Activated CD4-positive, alpha-beta memory T cell treated with anti-CD3 and anti-CD28 coated beads, Interleukin-2, amount 10 ng/mL, durations not matched to agents 7 days and 5 days (primary cell): ENCODE data around the gene ZNF136. TPM values are rescaled to one million over a fixed set of nuclear protein-coding genes. Genes with fewer than 3 reads are reported as not detected.
A peak's percentile ranks its signal among the peaks of the same experiment; 100 is the strongest.

ENCODE experiments used
- CTCF ChIA-PET: fragments of 350-600 bp; sonication (Branson Sonifier 250); formaldehyde crosslinking; loops from one replicate; lab custom pipeline; 2021; ENCODE audit warnings: antibody characterized with exemption, inconsistent platforms; lab: Charles Lee
- POLR2A ChIA-PET: fragments of 350-600 bp; sonication (Branson Sonifier 250); formaldehyde crosslinking; loops from one replicate; lab custom pipeline; 2021; ENCODE audit warnings: antibody characterized with exemption; lab: Charles Lee
- DNase-seq: peaks from one replicate; pipeline ENCODE4 v3.0.0-alpha.2; 2020
- H3K27ac Mint-ChIP-seq: one replicate; pipeline ENCODE4 v1.8.0; 2021; ENCODE audit warnings: mild to moderate bottlenecking, mixed read lengths
- H3K27me3 Mint-ChIP-seq: one replicate; pipeline ENCODE4 v1.8.0; 2021; ENCODE audit warnings: mixed read lengths
- H3K36me3 Mint-ChIP-seq: one replicate; pipeline ENCODE4 v1.8.0; 2021; ENCODE audit warnings: low read depth, mixed read lengths
- H3K4me1 Mint-ChIP-seq: one replicate; pipeline ENCODE4 v1.8.0; 2021; ENCODE audit warnings: mixed read lengths
- H3K4me3 Mint-ChIP-seq: one replicate; pipeline ENCODE4 v1.8.0; 2021; ENCODE audit warnings: mild to moderate bottlenecking, mixed read lengths
- H3K9me3 Mint-ChIP-seq: one replicate; pipeline ENCODE4 v1.8.0; 2021; ENCODE audit warnings: mixed read lengths
- total RNA-seq, 2 experiments: library from RNA; stranded (reverse); gene quantifications; one replicate each; pipeline ENCODE4 v1.2.3, GENCODE V29; 2021

The ZNF136 gene
- 10 to 100 TPM; 11.0 TPM for total RNA-seq

- Mint-ChIP-seq H3K9me3 (peaks cover 12% of the 10 kb centered on the region), H3K27me3 (no peaks in the 10 kb centered on the region), H3K4me3 (peak within 1 kb of the TSS; percentile 90), H3K4me1 (peaks cover 33% of the 10 kb centered on the region), H3K27ac (peak within 1 kb of the TSS; percentile 90), H3K36me3 (peaks cover 40% of the 10 kb centered on the region)
- DNase-seq, result peak; percentile 96
- ChIA-PET CTCF (interaction anchor here (0.6 to 1.5 kb wide), 9 partner anchors 20 to 365 kb away, joined by 3 to 12 read pairs (median 3); partner anchors contain the start of genes ZNF20, ZNF491 and ZNF563), POLR2A (interaction anchor here (0.6 to 2.5 kb wide), 16 partner anchors 9 to 574 kb away, joined by 3 to 15 read pairs (median 3); partner anchors contain the start of genes GET3, ZNF20, ZNF440 and ZNF442)
These were observed at the start of gene ZNF136 for GRCh38 chr19:12162882-12163806. TSS of gene ZNF136 (plus strand) at chr19:12163096. CDS start at chr19:12163204, 108 bp downstream.

DNA sequence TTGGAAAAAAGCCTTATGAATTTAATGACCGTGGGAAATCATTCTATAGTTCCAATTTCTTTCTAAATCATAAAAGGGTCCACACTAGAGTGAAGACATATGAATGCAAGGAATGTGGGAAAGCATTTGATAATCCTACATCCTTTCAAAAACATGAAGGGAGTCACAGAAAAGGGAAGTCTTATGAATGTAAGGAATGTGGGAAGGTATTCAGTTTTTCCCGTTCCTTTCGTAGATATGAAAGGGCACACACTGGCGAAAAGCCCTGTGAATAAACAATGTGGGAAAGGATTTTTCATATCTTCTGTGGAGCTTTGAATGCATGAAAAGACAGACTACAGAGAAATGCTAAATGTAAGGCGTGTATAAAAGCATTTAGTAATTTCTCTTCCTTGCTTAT lies 49.8 kb upstream of the ZNF136 start:
- Mint-ChIP-seq H3K27me3 (no peaks in the 10 kb centered on the region), H3K4me3 (no peak overlapping the region), H3K27ac (no peak overlapping the region), H3K4me1 (no peaks in the 10 kb centered on the region), H3K9me3 (peaks cover 49% of the 10 kb centered on the region), H3K36me3 (peaks cover 38% of the 10 kb centered on the region)
- ChIA-PET POLR2A (no interaction called here), CTCF (no interaction called here)
- no peak for DNase-seq

- Mint-ChIP-seq H3K36me3 (peaks cover 13% of the 10 kb centered on the region), H3K4me1 (no peaks in the 10 kb centered on the region), H3K4me3 (no peak overlapping the region), H3K9me3 (peaks cover 31% of the 10 kb centered on the region), H3K27me3 (no peaks in the 10 kb centered on the region), H3K27ac (no peak overlapping the region)
- no peak for DNase-seq
- POLR2A ChIA-PET, result no interaction called here
- CTCF ChIA-PET, result no interaction called here
These were observed 45.5 kb upstream of the ZNF136 start for GRCh38 chr19:12117201-12117970.

DNA sequence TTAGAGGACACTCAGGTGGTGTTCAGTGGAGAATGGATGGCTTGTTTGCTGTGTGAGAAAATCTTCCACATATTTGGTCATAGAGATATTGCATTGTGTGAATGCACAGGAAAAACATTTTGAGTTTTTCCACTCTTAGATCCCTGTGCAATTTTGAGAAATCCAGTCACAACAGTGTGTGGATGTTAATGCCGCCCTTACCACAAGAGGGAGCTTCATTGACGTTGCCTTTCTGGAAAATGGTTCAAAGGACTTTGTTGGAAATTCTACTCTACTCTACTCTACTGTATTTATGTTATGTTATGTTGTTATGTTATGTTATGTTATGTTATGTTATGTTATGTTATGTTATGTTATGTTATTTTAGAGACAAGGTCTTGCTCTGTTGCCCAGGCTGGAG lies 36.2 kb upstream of the ZNF136 start:
- DNase-seq, result no peak
- Mint-ChIP-seq H3K4me1 (no peaks in the 10 kb centered on the region), H3K27ac (no peak overlapping the region), H3K4me3 (no peak overlapping the region), H3K9me3 (peaks cover 37% of the 10 kb centered on the region), H3K27me3 (no peaks in the 10 kb centered on the region), H3K36me3 (peaks cover 11% of the 10 kb centered on the region)
- CTCF ChIA-PET, result interaction anchor here (1.3 to 1.7 kb wide), 2 partner anchors 9 to 14 kb away, joined by 4 to 7 read pairs; partner anchors contain the start of gene ZNF20
- POLR2A ChIA-PET, result no interaction called here

DNA sequence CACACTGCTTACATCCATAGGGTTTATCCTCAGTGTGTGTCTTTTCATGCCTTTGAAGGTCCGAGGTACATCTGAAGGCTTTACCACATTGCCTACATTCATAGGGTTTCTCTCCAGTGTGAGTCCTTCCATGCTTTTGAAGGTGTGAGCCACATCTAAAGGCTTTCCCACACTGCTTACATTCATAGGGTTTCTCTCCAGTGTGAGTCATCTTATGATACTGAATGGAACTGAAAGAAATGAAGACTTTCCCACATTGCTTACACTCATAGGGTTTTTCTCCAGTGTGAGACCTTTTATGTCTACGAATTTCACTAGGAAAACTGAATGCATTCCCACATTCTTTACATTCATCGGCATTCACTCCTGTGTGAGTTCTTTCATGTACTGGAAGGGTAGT lies 29.8 kb upstream of the ZNF136 start:
- peaks cover 7% of the 10 kb centered on the region for H3K4me1 Mint-ChIP-seq
- H3K27me3 Mint-ChIP-seq, result no peaks in the 10 kb centered on the region
- H3K36me3 Mint-ChIP-seq, result peaks cover 67% of the 10 kb centered on the region
- H3K4me3 Mint-ChIP-seq, result no peak overlapping the region
- peaks cover 57% of the 10 kb centered on the region for H3K9me3 Mint-ChIP-seq
- no peak for DNase-seq
- ChIA-PET CTCF (no interaction called here), POLR2A (no interaction called here)
- no peak overlapping the region for H3K27ac Mint-ChIP-seq

DNA sequence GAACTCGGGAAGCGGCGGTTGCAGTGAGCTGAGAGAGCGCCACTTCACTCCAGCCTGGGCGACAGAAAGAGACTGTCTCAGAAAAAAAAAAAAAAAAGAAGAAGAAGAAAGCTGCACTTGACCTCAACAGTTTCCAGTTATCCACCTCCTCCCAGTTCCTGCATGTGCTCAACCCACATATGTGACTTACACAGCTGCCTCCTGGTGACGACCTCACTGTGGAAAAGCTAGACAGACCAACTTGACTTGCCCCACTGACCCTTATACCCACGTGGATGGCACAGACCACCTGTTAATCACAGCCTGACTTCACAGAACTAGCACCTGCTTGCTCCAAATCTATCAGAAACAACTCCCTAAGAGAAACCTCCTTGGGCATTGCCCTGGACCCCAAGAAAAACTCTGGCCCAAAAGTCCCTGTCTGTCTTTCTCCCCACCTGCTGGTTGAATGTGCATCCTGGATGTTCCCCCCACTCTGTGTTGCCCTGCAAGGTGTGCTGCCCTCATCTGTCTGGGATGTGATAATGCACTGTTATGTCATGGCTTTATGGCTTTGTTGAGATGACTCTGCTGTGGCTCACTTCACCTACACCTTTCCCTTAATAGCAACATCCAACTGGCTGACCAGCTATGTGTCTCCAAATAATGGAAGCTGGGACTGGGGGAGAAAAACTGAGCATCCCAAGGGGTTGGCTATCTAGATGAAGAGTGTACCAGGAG lies 25.5 kb upstream of the ZNF136 start:
- peaks cover 61% of the 10 kb centered on the region for H3K36me3 Mint-ChIP-seq
- DNase-seq, result no peak
- no peaks in the 10 kb centered on the region for H3K27me3 Mint-ChIP-seq
- H3K4me3 Mint-ChIP-seq, result no peak overlapping the region
- POLR2A ChIA-PET, result no interaction called here
- peaks cover 38% of the 10 kb centered on the region for H3K9me3 Mint-ChIP-seq
- H3K4me1 Mint-ChIP-seq, result peaks cover 31% of the 10 kb centered on the region
- H3K27ac Mint-ChIP-seq, result no peak overlapping the region
- CTCF ChIA-PET, result interaction anchor here (0.8 kb wide), 1 partner anchor 213 kb away, joined by 3 read pairs; the partner anchor contains the start of gene ZNF700

DNA sequence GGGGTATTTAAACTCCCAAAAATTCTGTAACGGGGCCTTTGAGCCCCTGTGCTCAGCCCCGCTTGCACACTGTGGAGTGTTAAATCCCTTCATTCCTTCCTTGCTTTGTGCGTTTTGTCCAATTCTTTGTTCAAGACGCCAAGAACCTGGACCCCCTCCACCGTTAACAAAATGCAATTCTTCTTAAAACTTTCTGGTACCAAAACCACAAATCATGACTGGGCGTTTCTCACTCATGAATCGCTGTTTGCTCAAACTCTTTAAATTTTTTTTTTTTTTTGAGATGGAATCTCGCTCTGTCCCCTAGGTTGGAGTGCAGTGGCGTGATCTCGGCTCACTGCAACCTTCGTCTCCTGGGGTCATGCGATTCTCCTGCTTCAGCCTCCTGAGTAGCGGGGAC lies 23.6 kb upstream of the ZNF136 start:
- ChIA-PET CTCF (interaction anchor here (2.7 to 2.8 kb wide), 2 partner anchors 79 to 216 kb away, joined by 20 to 43 read pairs; partner anchors contain the start of gene ZNF700), POLR2A (interaction anchor here (2.0 kb wide), 1 partner anchor 151 kb away, joined by 5 read pairs; no protein-coding TSS in a partner anchor)
- Mint-ChIP-seq H3K4me3 (peak overlapping the region; percentile 92), H3K27me3 (no peaks in the 10 kb centered on the region), H3K27ac (no peak overlapping the region), H3K9me3 (peaks cover 23% of the 10 kb centered on the region), H3K4me1 (peaks cover 31% of the 10 kb centered on the region), H3K36me3 (peaks cover 42% of the 10 kb centered on the region)
- DNase-seq, result no peak

DNA sequence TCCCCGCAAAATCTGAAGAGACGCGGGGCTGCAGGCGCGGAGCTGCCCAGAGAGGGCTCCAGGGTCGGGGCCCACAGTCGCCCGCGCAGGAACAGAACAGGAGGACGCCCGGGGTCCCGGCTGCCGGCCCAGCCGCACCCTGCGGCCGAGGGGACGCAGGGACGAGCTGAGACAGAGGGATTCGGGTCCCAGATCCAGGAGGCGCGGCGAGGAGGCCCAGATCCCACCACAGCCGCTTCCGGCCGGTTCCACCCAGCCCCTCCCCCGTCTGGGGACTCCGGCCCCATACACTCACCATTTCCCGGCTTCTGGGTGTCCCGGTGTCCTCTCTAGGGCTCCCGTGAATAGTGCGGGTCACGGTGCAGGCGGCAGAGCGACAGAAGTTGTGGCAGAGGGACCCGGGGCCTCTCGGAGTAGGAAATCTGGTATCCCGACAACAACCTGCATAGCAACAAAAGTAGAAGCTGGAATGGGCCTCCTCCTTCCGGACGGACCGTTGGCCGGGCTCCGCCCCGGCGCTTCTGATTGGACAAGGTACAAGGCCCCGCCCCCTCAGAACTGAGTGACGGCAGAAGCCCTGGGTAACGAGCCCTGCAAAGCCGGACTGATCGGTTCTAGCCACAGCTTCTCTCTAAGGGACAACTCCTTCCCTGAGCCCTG lies 22.9 kb upstream of the ZNF136 start, which contains the start of gene ZNF20:
TSS of gene ZNF20 (minus strand) at position 466 of the 660 bp plus-strand sequence. CDS start at position 298, 168 bp downstream.
- H3K4me1 Mint-ChIP-seq, result peaks cover 31% of the 10 kb centered on the region
- H3K27ac Mint-ChIP-seq, result peak within 1 kb of the TSS; percentile 75

DNA sequence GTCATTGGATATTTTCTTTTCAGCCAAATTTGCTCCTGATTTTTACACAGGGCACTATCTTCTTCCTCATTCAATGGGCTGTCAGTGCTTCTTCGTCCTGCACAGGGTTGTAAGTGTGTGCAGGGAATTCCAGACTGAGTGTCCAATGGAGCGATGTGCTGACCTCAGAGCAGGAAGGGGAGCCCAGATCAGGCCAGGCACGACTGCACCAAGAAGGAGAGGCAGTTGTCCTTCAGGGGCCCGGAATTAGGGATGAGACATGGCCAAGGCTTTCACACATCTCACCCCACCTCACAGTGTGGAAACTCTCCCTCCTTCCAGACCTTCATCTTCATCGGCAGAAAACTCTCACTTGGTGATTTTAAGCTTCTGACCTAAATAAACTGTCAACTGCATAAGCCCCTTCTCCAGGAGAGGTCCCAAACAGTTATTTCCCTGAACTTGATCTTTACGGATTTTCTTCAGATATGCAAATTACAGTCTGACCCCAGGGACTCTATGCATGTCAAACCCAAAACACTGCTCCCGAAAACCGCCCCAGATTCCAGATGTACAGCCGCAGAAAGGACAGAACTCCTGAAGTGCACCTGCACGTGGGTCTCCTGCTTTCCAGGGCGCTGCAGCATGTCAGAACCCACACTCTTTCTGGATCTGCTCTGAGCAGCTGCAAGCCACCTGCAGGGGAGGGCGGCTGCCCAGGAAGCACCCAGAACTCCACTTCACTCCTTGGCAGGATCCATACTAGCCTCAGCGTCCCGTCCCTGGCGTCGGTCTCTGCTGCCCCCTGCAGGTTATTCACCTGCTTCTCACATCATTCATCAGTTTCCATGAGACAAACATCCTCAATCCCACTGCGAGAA lies 22.1 kb upstream of the ZNF136 start:
- peak overlapping the region; percentile 64 for H3K27ac Mint-ChIP-seq
- peak overlapping the region; percentile 92 for H3K4me3 Mint-ChIP-seq
- peaks cover 31% of the 10 kb centered on the region for H3K4me1 Mint-ChIP-seq
- ChIA-PET CTCF (interaction anchor here (1.1 to 2.8 kb wide), 17 partner anchors 14 to 343 kb away, joined by 3 to 43 read pairs (median 5); partner anchors contain the start of genes ZNF136, ZNF443, ZNF491 and ZNF625), POLR2A (interaction anchor here (0.6 to 2.1 kb wide), 9 partner anchors 15 to 217 kb away, joined by 3 to 18 read pairs (median 5); partner anchors contain the start of genes ZNF136, ZNF563, ZNF625 and ZNF700)
- DNase-seq, result peak; percentile 87
- peaks cover 25% of the 10 kb centered on the region for H3K9me3 Mint-ChIP-seq
- H3K36me3 Mint-ChIP-seq, result peaks cover 36% of the 10 kb centered on the region
- H3K27me3 Mint-ChIP-seq, result no peaks in the 10 kb centered on the region

More for the DNA sequence above, 22.9 kb upstream of the ZNF136 start, which contains the start of gene ZNF20:
- DNase-seq, result peak; percentile 92
- Mint-ChIP-seq H3K9me3 (peaks cover 23% of the 10 kb centered on the region), H3K4me3 (peak within 1 kb of the TSS; percentile 92), H3K36me3 (peaks cover 36% of the 10 kb centered on the region), H3K27me3 (no peaks in the 10 kb centered on the region)
- CTCF ChIA-PET, result interaction anchor here (1.1 to 2.8 kb wide), 13 partner anchors 13 to 342 kb away, joined by 3 to 43 read pairs (median 6); partner anchors contain the start of genes ZNF136, ZNF491, ZNF625 and ZNF700
- POLR2A ChIA-PET, result interaction anchor here (0.6 to 2.1 kb wide), 8 partner anchors 16 to 216 kb away, joined by 3 to 18 read pairs (median 5); partner anchors contain the start of genes ZNF136, ZNF563, ZNF625 and ZNF700

- Mint-ChIP-seq H3K36me3 (peaks cover 40% of the 10 kb centered on the region), H3K4me3 (peak overlapping the region; percentile 92), H3K9me3 (peaks cover 30% of the 10 kb centered on the region), H3K27me3 (no peaks in the 10 kb centered on the region), H3K4me1 (peaks cover 31% of the 10 kb centered on the region), H3K27ac (no peak overlapping the region)
- ChIA-PET POLR2A (interaction anchor here (1.2 to 2.1 kb wide), 5 partner anchors 15 to 217 kb away, joined by 3 to 18 read pairs (median 5); partner anchors contain the start of genes ZNF136, ZNF625 and ZNF700), CTCF (interaction anchor here (1.1 to 2.8 kb wide), 14 partner anchors 14 to 344 kb away, joined by 3 to 43 read pairs (median 6); partner anchors contain the start of genes ZNF443, ZNF491, ZNF625 and ZNF700)
- DNase-seq, result no peak
These were observed 21.5 kb upstream of the ZNF136 start for GRCh38 chr19:12141405-12141736.
